ENCODE results near the gene ZNF44.

DNA sequence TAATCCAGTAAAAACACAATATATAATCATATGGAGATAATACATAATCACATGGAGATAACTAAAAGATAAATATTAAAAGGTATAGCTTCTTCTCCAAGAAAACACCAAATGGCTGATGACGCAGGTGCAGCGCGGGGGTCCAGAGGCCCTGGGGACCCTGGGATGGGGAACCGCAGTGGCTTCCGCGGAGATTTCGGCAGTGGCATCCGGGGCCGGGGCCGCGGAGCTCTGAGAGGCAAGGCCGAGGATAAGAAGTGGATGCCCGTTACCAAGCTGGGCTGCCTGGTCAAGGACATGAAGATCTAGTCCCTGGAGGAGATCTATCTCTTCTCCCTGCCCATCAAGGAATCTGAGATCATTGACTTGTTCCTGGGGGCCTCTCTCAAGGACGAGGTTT lies 10.5 kb downstream of the ZNF44 start:
- TF ChIP-seq, protein P1, sequence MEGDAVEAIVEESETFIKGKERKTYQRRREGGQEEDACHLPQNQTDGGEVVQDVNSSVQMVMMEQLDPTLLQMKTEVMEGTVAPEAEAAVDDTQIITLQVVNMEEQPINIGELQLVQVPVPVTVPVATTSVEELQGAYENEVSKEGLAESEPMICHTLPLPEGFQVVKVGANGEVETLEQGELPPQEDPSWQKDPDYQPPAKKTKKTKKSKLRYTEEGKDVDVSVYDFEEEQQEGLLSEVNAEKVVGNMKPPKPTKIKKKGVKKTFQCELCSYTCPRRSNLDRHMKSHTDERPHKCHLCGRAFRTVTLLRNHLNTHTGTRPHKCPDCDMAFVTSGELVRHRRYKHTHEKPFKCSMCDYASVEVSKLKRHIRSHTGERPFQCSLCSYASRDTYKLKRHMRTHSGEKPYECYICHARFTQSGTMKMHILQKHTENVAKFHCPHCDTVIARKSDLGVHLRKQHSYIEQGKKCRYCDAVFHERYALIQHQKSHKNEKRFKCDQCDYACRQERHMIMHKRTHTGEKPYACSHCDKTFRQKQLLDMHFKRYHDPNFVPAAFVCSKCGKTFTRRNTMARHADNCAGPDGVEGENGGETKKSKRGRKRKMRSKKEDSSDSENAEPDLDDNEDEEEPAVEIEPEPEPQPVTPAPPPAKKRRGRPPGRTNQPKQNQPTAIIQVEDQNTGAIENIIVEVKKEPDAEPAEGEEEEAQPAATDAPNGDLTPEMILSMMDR (tag by site-specific recombination; IDR thresholded peaks at IDR 0.05): no peak
- no peak for TF ChIP-seq ZNF302 (tag by site-specific recombination; IDR thresholded peaks at IDR 0.05; ENCODE audit: low read depth)
- TF ChIP-seq YY1 (tag by site-specific recombination; IDR thresholded peaks at IDR 0.05): no peak
- TF ChIP-seq ZNF138 (tag by site-specific recombination; IDR thresholded peaks at IDR 0.05; ENCODE audit: borderline replicate concordance): no peak
- TF ChIP-seq ZBTB1 (tag by site-specific recombination; IDR thresholded peaks at IDR 0.05): no peak
- TF ChIP-seq, protein P2, sequence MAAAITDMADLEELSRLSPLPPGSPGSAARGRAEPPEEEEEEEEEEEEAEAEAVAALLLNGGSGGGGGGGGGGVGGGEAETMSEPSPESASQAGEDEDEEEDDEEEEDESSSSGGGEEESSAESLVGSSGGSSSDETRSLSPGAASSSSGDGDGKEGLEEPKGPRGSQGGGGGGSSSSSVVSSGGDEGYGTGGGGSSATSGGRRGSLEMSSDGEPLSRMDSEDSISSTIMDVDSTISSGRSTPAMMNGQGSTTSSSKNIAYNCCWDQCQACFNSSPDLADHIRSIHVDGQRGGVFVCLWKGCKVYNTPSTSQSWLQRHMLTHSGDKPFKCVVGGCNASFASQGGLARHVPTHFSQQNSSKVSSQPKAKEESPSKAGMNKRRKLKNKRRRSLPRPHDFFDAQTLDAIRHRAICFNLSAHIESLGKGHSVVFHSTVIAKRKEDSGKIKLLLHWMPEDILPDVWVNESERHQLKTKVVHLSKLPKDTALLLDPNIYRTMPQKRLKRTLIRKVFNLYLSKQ (tag by site-specific recombination; IDR thresholded peaks at IDR 0.05; ENCODE audit: borderline replicate concordance): no peak
- TF ChIP-seq KLF1 (tag by site-specific recombination; IDR thresholded peaks at IDR 0.05): no peak
- TF ChIP-seq ZFP37 (tag by site-specific recombination; IDR thresholded peaks at IDR 0.05): no peak
- no peak for TF ChIP-seq ZNF391 (tag by site-specific recombination; IDR thresholded peaks at IDR 0.05; ENCODE audit: borderline replicate concordance, low read depth)
- no peak for TF ChIP-seq ZNF221 (tag by site-specific recombination; IDR thresholded peaks at IDR 0.05; ENCODE audit: borderline replicate concordance)
- TF ChIP-seq, protein P3, sequence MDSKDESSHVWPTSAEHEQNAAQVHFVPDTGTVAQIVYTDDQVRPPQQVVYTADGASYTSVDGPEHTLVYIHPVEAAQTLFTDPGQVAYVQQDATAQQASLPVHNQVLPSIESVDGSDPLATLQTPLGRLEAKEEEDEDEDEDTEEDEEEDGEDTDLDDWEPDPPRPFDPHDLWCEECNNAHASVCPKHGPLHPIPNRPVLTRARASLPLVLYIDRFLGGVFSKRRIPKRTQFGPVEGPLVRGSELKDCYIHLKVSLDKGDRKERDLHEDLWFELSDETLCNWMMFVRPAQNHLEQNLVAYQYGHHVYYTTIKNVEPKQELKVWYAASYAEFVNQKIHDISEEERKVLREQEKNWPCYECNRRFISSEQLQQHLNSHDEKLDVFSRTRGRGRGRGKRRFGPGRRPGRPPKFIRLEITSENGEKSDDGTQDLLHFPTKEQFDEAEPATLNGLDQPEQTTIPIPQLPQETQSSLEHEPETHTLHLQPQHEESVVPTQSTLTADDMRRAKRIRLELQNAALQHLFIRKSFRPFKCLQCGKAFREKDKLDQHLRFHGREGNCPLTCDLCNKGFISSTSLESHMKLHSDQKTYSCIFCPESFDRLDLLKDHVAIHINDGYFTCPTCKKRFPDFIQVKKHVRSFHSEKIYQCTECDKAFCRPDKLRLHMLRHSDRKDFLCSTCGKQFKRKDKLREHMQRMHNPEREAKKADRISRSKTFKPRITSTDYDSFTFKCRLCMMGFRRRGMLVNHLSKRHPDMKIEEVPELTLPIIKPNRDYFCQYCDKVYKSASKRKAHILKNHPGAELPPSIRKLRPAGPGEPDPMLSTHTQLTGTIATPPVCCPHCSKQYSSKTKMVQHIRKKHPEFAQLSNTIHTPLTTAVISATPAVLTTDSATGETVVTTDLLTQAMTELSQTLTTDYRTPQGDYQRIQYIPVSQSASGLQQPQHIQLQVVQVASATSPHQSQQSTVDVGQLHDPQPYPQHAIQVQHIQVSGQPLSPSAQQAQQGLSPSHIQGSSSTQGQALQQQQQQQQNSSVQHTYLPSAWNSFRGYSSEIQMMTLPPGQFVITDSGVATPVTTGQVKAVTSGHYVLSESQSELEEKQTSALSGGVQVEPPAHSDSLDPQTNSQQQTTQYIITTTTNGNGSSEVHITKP (tag by site-specific recombination; IDR thresholded peaks at IDR 0.05): no peak
- no peak for TF ChIP-seq ZNF174 (tag by site-specific recombination; IDR thresholded peaks at IDR 0.05)
